Measurements from ENCODE around the gene CACNG4. TPM values are rescaled to one million over a fixed set of nuclear protein-coding genes. Genes with fewer than 3 reads are reported as not detected.

Gene CACNG4
- total and polyA plus RNA-seq, 4 donors, result 2.3 to 9.4 (median 4.1) TPM

- H3K4me3 ChIP-seq, result no peak overlapping the region
- H3K27me3 ChIP-seq (ENCODE audit: control insufficient read depth in 3 of 3, insufficient read depth in 3 of 3, low read length in 2 of 3), result no peaks in the 10 kb centered on the region
- no peaks in the 10 kb centered on the region for H3K36me3 ChIP-seq (ENCODE audit: control insufficient read depth in 4 of 4, insufficient read depth in 4 of 4, low read length in 4 of 4)
- no peak overlapping the region for H3K9ac ChIP-seq (ENCODE audit: insufficient read depth in 1 of 2, low read length in 2 of 2)
- no peaks in the 10 kb centered on the region for H3K4me1 ChIP-seq (ENCODE audit: control insufficient read depth in 5 of 5, insufficient read depth in 5 of 5, low read length in 5 of 5)
- DNase-seq, result no peak
- no peaks in the 10 kb centered on the region for H3K9me3 ChIP-seq (ENCODE audit: control insufficient read depth in 4 of 4, insufficient read depth in 3 of 4, low read length in 3 of 4)
- no peak overlapping the region for H3K27ac ChIP-seq (ENCODE audit: low read depth in 1 of 2, low read length in 1 of 2)
- 86 to 87% methylated on average over 14 of the region's 14 CpGs for WGBS, 2 donors
- no peak for TF ChIP-seq CTCF (IDR thresholded peaks at IDR 0.05; ENCODE audit: control extremely low read depth, extremely low read depth)
- no peak for ATAC-seq (ENCODE audit: insufficient read depth, low FRiP score)
These were observed 53.4 kb downstream of the CACNG4 start for GRCh38 chr17:67017910-67018309.

GRCh38 chr17:67018471-67019434 lies 54.2 kb downstream of the CACNG4 start:
- no peak for TF ChIP-seq CTCF (IDR thresholded peaks at IDR 0.05; ENCODE audit: control extremely low read depth, extremely low read depth)
- Histone ChIP-seq H3K9ac (ENCODE audit: insufficient read depth in 1 of 2, low read length in 2 of 2) (no peak overlapping the region), H3K4me1 (ENCODE audit: control insufficient read depth in 5 of 5, insufficient read depth in 5 of 5, low read length in 5 of 5) (no peaks in the 10 kb centered on the region), H3K27ac (ENCODE audit: low read depth in 1 of 2, low read length in 1 of 2) (no peak overlapping the region), H3K36me3 (ENCODE audit: control insufficient read depth in 4 of 4, insufficient read depth in 4 of 4, low read length in 4 of 4) (no peaks in the 10 kb centered on the region), H3K27me3 (ENCODE audit: control insufficient read depth in 3 of 3, insufficient read depth in 3 of 3, low read length in 2 of 3) (no peaks in the 10 kb centered on the region), H3K9me3 (ENCODE audit: control insufficient read depth in 4 of 4, insufficient read depth in 3 of 4, low read length in 3 of 4) (no peaks in the 10 kb centered on the region), H3K4me3 (no peak overlapping the region)
- 89 to 91% methylated on average over 12 of the region's 12 CpGs for WGBS, 2 donors
- ATAC-seq (ENCODE audit: insufficient read depth, low FRiP score), result no peak
- DNase-seq, result no peak

- no peak overlapping the region for H3K9ac ChIP-seq (ENCODE audit: insufficient read depth in 1 of 2, low read length in 2 of 2)
- no peak overlapping the region for H3K4me3 ChIP-seq
- no peak for DNase-seq
- no peaks in the 10 kb centered on the region for H3K9me3 ChIP-seq (ENCODE audit: control insufficient read depth in 4 of 4, insufficient read depth in 3 of 4, low read length in 3 of 4)
- no peak overlapping the region for H3K27ac ChIP-seq (ENCODE audit: low read depth in 1 of 2, low read length in 1 of 2)
- no peak for ATAC-seq (ENCODE audit: insufficient read depth, low FRiP score)
- H3K27me3 ChIP-seq (ENCODE audit: control insufficient read depth in 3 of 3, insufficient read depth in 3 of 3, low read length in 2 of 3), result no peaks in the 10 kb centered on the region
- H3K4me1 ChIP-seq (ENCODE audit: control insufficient read depth in 5 of 5, insufficient read depth in 5 of 5, low read length in 5 of 5), result no peaks in the 10 kb centered on the region
- WGBS, 2 donors, result 65 to 75% methylated on average over 8 of the region's 8 CpGs
- no peak for TF ChIP-seq CTCF (IDR thresholded peaks at IDR 0.05; ENCODE audit: control extremely low read depth, extremely low read depth)
- H3K36me3 ChIP-seq (ENCODE audit: control insufficient read depth in 4 of 4, insufficient read depth in 4 of 4, low read length in 4 of 4), result no peaks in the 10 kb centered on the region
These were observed 55.3 kb downstream of the CACNG4 start for GRCh38 chr17:67019809-67020208.

Measured in lung (tissue), 12 donors.